ENCODE measurements around the gene HNRNPUL2. TPM values are rescaled to one million over a fixed set of nuclear protein-coding genes. Genes with fewer than 3 reads are reported as not detected.

HNRNPUL2 gene
- total and polyA plus RNA-seq, 2 of the 8 experiments (the other 6 are each of a cell fraction or from before 2014, with no cell fraction given): 14.9 to 46.4 TPM

GRCh38 chr11:62694455-62695167 is 32.6 kb downstream of the HNRNPUL2 start:
- H2AK5ac ChIP-seq (ENCODE audit: low read depth, low read length): no peak overlapping the region
- H3K79me1 ChIP-seq (ENCODE audit: low read depth, low read length): no peaks in the 10 kb centered on the region
- H2AFZ ChIP-seq (ENCODE audit: low read length): no peak overlapping the region
- no peak overlapping the region for H2BK12ac ChIP-seq (ENCODE audit: low read depth, low read length)
- H4K91ac ChIP-seq (replicated peaks; ENCODE audit: insufficient read length, low read length): no peak overlapping the region
- H3K14ac ChIP-seq (ENCODE audit: insufficient read length): no peak overlapping the region
- ChIA-PET POLR2A (ENCODE audit: partially characterized antibody) (interaction anchor here (0.7 to 61.4 kb wide), 5 partner anchors 11 to 123 kb away, joined by 3 to 2041 read pairs (median 4); partner anchors contain the start of genes BSCL2, C11orf98, CSKMT and EEF1G), CTCF (ENCODE audit: partially characterized antibody) (interaction anchor here (0.8 to 10.3 kb wide), 25 partner anchors 9 to 300 kb away, joined by 3 to 114 read pairs (median 4); partner anchors contain the start of genes B3GAT3, C11orf98, CSKMT and TAF6L)
- H3K4ac ChIP-seq (replicated peaks; ENCODE audit: insufficient read length, low read depth, low read length): no peak overlapping the region
- no peaks in the 10 kb centered on the region; a peak in 1 of 7 replicates for H3K4me1 ChIP-seq (replicated peaks in 1 of 4; ENCODE audit: control insufficient read depth in 3 of 4, insufficient read depth in 4 of 4, low read length in 3 of 4)
- no peaks in the 10 kb centered on the region for H3K23me2 ChIP-seq (ENCODE audit: low read depth, low read length)
- H3K79me2 ChIP-seq (ENCODE audit: control insufficient read depth in 1 of 2, insufficient read depth in 2 of 2, low read length in 2 of 2): no peaks in the 10 kb centered on the region
- no peaks in the 10 kb centered on the region for H3K9me3 ChIP-seq (ENCODE audit: insufficient read depth in 2 of 2, low read depth in 1 of 2, low read length in 1 of 2)
- DNase-seq (ENCODE audit: low read depth in 1 of 2, low spot score in 2 of 2): peak in 1 of 2 experiments; percentile 87
- peaks cover 11 to 29% (median 25%) of the 10 kb centered on the region in 4 experiments; a peak in 6 of 8 replicates for H3K36me3 ChIP-seq (ENCODE audit: control insufficient read depth in 2 of 4, insufficient read depth in 4 of 4, low read length in 3 of 4)
- H2BK120ac ChIP-seq (replicated peaks; ENCODE audit: low read depth, low read length): no peak overlapping the region
- H4K8ac ChIP-seq (ENCODE audit: extremely low read depth, insufficient read depth, low read length): peak overlapping the region; percentile 81; the same call in 1 of the 2 replicates
- no peak overlapping the region for H3K4me3 ChIP-seq (ENCODE audit: extremely low read depth in 1 of 4, insufficient read depth in 2 of 4, low read depth in 3 of 4, low read length in 4 of 4)
- 77% methylated on average over 14 of the region's 14 CpGs; no CpG with 5 or more reads in 1 of the 2 experiments for WGBS, 2 experiments (ENCODE audit: extremely low coverage in 1 of 2, insufficient coverage in 1 of 2, insufficient read length in 1 of 2, insufficient replicate concordance in 2 of 2, low coverage in 1 of 2, low lambda C conversion rate in 2 of 2, missing lambda C conversion rate in 1 of 2)
- H3K4me2 ChIP-seq (ENCODE audit: insufficient read depth in 1 of 2, low read depth in 2 of 2, low read length in 2 of 2): no peak overlapping the region
- no peak overlapping the region for H4K5ac ChIP-seq (ENCODE audit: insufficient read length, low read depth, low read length)
- H3K27me3 ChIP-seq (replicated peaks in 1 of 4; ENCODE audit: control insufficient read depth in 3 of 4, extremely low read depth in 1 of 4, insufficient read depth in 3 of 4, low read length in 3 of 4): no peaks in the 10 kb centered on the region
- no peak overlapping the region for H3K56ac ChIP-seq (replicated peaks; ENCODE audit: insufficient read length, low read depth, low read length)
- no peak overlapping the region for H2BK5ac ChIP-seq (ENCODE audit: low read depth, low read length)
- no peak overlapping the region for H2BK20ac ChIP-seq (ENCODE audit: low read length)
- no peak overlapping the region for H2BK15ac ChIP-seq (ENCODE audit: low read length)
- H3K18ac ChIP-seq (ENCODE audit: extremely low read depth, low read length): no peak overlapping the region
- no peak overlapping the region for H3K9ac ChIP-seq (replicated peaks in 1 of 4; ENCODE audit: extremely low read depth in 1 of 4, low read depth in 3 of 4, low read length in 3 of 4)
- H3K23ac ChIP-seq (ENCODE audit: insufficient read length): no peak overlapping the region
- FAIRE-seq: peak; percentile 75
- no peak overlapping the region for H3K27ac ChIP-seq (ENCODE audit: low read depth, low read length)
- peaks cover 0 to 6% of the 10 kb centered on the region in 2 experiments for H4K20me1 ChIP-seq (replicated peaks in 1 of 2; ENCODE audit: control insufficient read depth in 1 of 2, insufficient read depth in 2 of 2, low read length in 2 of 2)
- TF ChIP-seq KDM5A (IDR thresholded peaks at IDR 0.05; ENCODE audit: low read length): no peak
- TF ChIP-seq BRCA1 (IDR thresholded peaks at IDR 0.05; ENCODE audit: low read depth, low read length): no peak
- no peak for TF ChIP-seq NANOG (IDR thresholded peaks at IDR 0.05; ENCODE audit: insufficient read depth, low read depth, low read length, poor library complexity, severe bottlenecking)
- TF ChIP-seq TAF1 (IDR thresholded peaks at IDR 0.05; ENCODE audit: low read depth, low read length): no peak
- no peak for TF ChIP-seq EZH2 (IDR thresholded peaks at IDR 0.05; ENCODE audit: low read depth, low read length, severe bottlenecking)
- TF ChIP-seq CHD1 (IDR thresholded peaks at IDR 0.05; ENCODE audit: low read depth, low read length): no peak
- no peak for TF ChIP-seq FOSL1 (IDR thresholded peaks at IDR 0.05; ENCODE audit: insufficient read depth, low read depth, low read length)
- no peak for TF ChIP-seq KDM4A (IDR thresholded peaks at IDR 0.05; ENCODE audit: low read depth, low read length, severe bottlenecking)
- no peak for TF ChIP-seq POU5F1 (IDR thresholded peaks at IDR 0.05; ENCODE audit: low read depth, low read length)
